Measurements from ENCODE around the gene CRABP1. TPM values are rescaled to one million over a fixed set of nuclear protein-coding genes. Genes with fewer than 3 reads are reported as not detected.

The CRABP1 gene
- total RNA-seq, 1 experiment from 2014 or later: 444 TPM

DNA sequence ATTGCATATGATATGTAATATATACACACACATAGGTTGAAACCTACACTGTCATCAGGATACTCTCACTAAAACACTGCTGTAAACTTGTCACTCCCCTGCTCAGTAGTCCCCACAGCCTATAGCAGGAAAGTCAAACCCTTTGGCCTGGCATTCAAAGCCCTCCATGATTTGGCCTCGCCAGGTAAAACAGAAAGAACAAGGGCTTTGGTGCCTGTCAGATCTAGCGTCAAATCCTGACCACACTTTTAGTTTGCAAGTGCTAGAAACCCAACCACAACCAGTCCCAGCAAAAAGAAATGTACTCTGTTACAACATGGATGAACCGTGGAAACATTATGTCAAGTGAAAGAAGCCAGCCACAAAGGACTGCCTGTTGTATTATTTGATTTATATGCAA lies 11.4 kb downstream of the CRABP1 start:
- ATAC-seq (no peak), DNase-seq (ENCODE audit: low spot score) (no peak)
- peaks cover 15% of the 10 kb centered on the region for H3K4me1 Mint-ChIP-seq
- peaks cover 28% of the 10 kb centered on the region for H3K36me3 Mint-ChIP-seq
- no peak overlapping the region for H3K27ac Mint-ChIP-seq
- H3K4me3 Mint-ChIP-seq: no peak overlapping the region
- POLR2A ChIA-PET: no interaction called here
- CTCF ChIA-PET: no interaction called here
- TF ChIP-seq, protein P1, sequence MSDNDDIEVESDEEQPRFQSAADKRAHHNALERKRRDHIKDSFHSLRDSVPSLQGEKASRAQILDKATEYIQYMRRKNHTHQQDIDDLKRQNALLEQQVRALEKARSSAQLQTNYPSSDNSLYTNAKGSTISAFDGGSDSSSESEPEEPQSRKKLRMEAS (CRISPR knock-in tag; IDR thresholded peaks at IDR 0.05): no peak
- no peak for TF ChIP-seq RELA (CRISPR knock-in tag; IDR thresholded peaks at IDR 0.05; ENCODE audit: borderline replicate concordance)
- TF ChIP-seq TEAD4 (CRISPR knock-in tag; IDR thresholded peaks at IDR 0.05): no peak
- no peak for TF ChIP-seq ZNF138 (CRISPR knock-in tag; conservative IDR thresholded peaks at IDR 0.05)
- TF ChIP-seq, protein P2, sequence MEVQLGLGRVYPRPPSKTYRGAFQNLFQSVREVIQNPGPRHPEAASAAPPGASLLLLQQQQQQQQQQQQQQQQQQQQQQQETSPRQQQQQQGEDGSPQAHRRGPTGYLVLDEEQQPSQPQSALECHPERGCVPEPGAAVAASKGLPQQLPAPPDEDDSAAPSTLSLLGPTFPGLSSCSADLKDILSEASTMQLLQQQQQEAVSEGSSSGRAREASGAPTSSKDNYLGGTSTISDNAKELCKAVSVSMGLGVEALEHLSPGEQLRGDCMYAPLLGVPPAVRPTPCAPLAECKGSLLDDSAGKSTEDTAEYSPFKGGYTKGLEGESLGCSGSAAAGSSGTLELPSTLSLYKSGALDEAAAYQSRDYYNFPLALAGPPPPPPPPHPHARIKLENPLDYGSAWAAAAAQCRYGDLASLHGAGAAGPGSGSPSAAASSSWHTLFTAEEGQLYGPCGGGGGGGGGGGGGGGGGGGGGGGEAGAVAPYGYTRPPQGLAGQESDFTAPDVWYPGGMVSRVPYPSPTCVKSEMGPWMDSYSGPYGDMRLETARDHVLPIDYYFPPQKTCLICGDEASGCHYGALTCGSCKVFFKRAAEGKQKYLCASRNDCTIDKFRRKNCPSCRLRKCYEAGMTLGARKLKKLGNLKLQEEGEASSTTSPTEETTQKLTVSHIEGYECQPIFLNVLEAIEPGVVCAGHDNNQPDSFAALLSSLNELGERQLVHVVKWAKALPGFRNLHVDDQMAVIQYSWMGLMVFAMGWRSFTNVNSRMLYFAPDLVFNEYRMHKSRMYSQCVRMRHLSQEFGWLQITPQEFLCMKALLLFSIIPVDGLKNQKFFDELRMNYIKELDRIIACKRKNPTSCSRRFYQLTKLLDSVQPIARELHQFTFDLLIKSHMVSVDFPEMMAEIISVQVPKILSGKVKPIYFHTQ (CRISPR knock-in tag; IDR thresholded peaks at IDR 0.05): no peak
- TF ChIP-seq TP53 (CRISPR knock-in tag; IDR thresholded peaks at IDR 0.05): no peak
- TF ChIP-seq NR2C2 (CRISPR knock-in tag; IDR thresholded peaks at IDR 0.05): no peak
- H3K27me3 Mint-ChIP-seq (ENCODE audit: low read depth): no peaks in the 10 kb centered on the region
- H3K9me3 Mint-ChIP-seq: no peaks in the 10 kb centered on the region

DNA sequence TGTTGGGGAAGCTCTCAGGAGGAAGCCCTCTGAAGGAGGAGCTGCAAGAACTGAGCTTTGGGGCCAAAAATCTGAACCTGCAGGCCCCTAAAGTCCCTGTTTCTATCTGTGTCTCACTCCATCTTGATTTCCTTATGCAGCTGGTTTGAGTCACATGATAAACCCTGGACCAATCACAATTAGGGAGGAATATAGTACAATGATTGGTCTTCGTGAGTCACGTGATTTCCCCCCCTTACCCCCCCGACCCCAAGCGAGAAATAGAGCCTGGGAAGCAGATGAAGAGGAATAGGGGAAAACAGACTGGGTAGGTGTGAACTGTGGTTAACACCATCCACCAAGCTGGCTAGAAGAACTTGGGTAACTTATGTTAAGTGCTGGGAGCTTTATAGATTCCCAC lies 12.9 kb downstream of the CRABP1 start:
- POLR2A ChIA-PET: interaction anchor here (0.5 to 0.6 kb wide), 2 partner anchors 11 to 48 kb away, joined by 3 to 5 read pairs; no protein-coding TSS in a partner anchor
- H3K27me3 Mint-ChIP-seq (ENCODE audit: low read depth): no peaks in the 10 kb centered on the region
- TF ChIP-seq FOXJ3 (CRISPR knock-in tag; IDR thresholded peaks at IDR 0.05; ENCODE audit: borderline replicate concordance) (no peak), NFYB (CRISPR knock-in tag; conservative IDR thresholded peaks at IDR 0.05; ENCODE audit: low read depth) (peak; percentile 51; the same call in 1 of the 2 replicates), KAT7 (CRISPR knock-in tag; IDR thresholded peaks at IDR 0.05; ENCODE audit: borderline replicate concordance) (no peak)
- TF ChIP-seq, protein P3, sequence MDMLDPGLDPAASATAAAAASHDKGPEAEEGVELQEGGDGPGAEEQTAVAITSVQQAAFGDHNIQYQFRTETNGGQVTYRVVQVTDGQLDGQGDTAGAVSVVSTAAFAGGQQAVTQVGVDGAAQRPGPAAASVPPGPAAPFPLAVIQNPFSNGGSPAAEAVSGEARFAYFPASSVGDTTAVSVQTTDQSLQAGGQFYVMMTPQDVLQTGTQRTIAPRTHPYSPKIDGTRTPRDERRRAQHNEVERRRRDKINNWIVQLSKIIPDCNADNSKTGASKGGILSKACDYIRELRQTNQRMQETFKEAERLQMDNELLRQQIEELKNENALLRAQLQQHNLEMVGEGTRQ (CRISPR knock-in tag; IDR thresholded peaks at IDR 0.05): peak; percentile 87
- TF ChIP-seq, protein P4, sequence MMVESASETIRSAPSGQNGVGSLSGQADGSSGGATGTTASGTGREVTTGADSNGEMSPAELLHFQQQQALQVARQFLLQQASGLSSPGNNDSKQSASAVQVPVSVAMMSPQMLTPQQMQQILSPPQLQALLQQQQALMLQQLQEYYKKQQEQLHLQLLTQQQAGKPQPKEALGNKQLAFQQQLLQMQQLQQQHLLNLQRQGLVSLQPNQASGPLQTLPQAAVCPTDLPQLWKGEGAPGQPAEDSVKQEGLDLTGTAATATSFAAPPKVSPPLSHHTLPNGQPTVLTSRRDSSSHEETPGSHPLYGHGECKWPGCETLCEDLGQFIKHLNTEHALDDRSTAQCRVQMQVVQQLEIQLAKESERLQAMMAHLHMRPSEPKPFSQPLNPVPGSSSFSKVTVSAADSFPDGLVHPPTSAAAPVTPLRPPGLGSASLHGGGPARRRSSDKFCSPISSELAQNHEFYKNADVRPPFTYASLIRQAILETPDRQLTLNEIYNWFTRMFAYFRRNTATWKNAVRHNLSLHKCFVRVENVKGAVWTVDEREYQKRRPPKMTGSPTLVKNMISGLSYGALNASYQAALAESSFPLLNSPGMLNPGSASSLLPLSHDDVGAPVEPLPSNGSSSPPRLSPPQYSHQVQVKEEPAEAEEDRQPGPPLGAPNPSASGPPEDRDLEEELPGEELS (CRISPR knock-in tag; IDR thresholded peaks at IDR 0.05): no peak
- TF ChIP-seq, protein P5, sequence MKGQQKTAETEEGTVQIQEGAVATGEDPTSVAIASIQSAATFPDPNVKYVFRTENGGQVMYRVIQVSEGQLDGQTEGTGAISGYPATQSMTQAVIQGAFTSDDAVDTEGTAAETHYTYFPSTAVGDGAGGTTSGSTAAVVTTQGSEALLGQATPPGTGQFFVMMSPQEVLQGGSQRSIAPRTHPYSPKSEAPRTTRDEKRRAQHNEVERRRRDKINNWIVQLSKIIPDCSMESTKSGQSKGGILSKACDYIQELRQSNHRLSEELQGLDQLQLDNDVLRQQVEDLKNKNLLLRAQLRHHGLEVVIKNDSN (CRISPR knock-in tag; IDR thresholded peaks at IDR 0.05): peak; percentile 81
- H3K4me3 Mint-ChIP-seq: no peak overlapping the region
- H3K4me1 Mint-ChIP-seq: peaks cover 13% of the 10 kb centered on the region
- no peak; the same call in 1 of the 2 replicates for ATAC-seq
- no peak for DNase-seq (ENCODE audit: low spot score)
- H3K36me3 Mint-ChIP-seq: peaks cover 13% of the 10 kb centered on the region
- no peak overlapping the region for H3K27ac Mint-ChIP-seq
- CTCF ChIA-PET: interaction anchor here (0.6 to 1.2 kb wide), 2 partner anchors 35 to 51 kb away, joined by 3 to 4 read pairs; no protein-coding TSS in a partner anchor
- no peaks in the 10 kb centered on the region for H3K9me3 Mint-ChIP-seq

DNA sequence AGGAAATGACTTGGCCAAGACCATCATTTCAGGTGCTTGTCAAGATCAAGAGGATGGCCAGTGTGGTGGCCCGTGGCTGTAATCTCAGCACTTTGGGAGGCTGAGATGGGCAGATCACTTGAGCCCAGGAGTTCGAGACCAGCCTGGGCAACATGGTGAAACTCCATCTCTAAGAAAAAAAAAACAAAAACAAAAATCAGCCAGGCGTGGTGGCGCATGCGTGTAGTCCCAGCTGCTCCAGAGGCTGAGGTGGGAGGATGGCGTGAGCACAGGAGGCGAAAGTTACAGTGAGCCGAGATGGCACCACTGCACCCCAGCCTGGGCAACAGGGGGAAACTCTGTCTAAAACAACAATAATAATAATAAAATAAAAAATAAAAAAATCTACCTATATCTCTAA lies 15.0 kb downstream of the CRABP1 start:
- Mint-ChIP-seq H3K4me1 (peaks cover 19% of the 10 kb centered on the region), H3K4me3 (no peak overlapping the region), H3K36me3 (no peaks in the 10 kb centered on the region), H3K27me3 (ENCODE audit: low read depth) (no peaks in the 10 kb centered on the region), H3K9me3 (no peaks in the 10 kb centered on the region), H3K27ac (no peak overlapping the region)
- POLR2A ChIA-PET: no interaction called here
- CTCF ChIA-PET: interaction anchor here (0.7 kb wide), 1 partner anchor 34 kb away, joined by 3 read pairs; no protein-coding TSS in a partner anchor
- ATAC-seq (no peak), DNase-seq (ENCODE audit: low spot score) (no peak)
- TF ChIP-seq ZNF416 (CRISPR knock-in tag; IDR thresholded peaks at IDR 0.05) (no peak), ZNF232 (CRISPR knock-in tag; IDR thresholded peaks at IDR 0.05) (no peak), PRRX2 (CRISPR knock-in tag; IDR thresholded peaks at IDR 0.05) (no peak), HMGA2 (CRISPR knock-in tag; IDR thresholded peaks at IDR 0.05) (no peak), NR2C2 (CRISPR knock-in tag; IDR thresholded peaks at IDR 0.05) (no peak), JUN (CRISPR knock-in tag; IDR thresholded peaks at IDR 0.05) (no peak), RELA (CRISPR knock-in tag; IDR thresholded peaks at IDR 0.05; ENCODE audit: borderline replicate concordance) (no peak), TEAD4 (CRISPR knock-in tag; IDR thresholded peaks at IDR 0.05) (no peak), MXD4 (CRISPR knock-in tag; IDR thresholded peaks at IDR 0.05; ENCODE audit: borderline replicate concordance) (no peak)
- TF ChIP-seq, protein P6, sequence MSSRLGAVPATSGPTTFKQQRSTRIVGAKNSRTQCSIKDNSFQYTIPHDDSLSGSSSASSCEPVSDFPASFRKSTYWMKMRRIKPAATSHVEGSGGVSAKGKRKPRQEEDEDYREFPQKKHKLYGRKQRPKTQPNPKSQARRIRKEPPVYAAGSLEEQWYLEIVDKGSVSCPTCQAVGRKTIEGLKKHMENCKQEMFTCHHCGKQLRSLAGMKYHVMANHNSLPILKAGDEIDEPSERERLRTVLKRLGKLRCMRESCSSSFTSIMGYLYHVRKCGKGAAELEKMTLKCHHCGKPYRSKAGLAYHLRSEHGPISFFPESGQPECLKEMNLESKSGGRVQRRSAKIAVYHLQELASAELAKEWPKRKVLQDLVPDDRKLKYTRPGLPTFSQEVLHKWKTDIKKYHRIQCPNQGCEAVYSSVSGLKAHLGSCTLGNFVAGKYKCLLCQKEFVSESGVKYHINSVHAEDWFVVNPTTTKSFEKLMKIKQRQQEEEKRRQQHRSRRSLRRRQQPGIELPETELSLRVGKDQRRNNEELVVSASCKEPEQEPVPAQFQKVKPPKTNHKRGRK (CRISPR knock-in tag; IDR thresholded peaks at IDR 0.05; ENCODE audit: borderline replicate concordance): no peak
- TF ChIP-seq, protein P7, sequence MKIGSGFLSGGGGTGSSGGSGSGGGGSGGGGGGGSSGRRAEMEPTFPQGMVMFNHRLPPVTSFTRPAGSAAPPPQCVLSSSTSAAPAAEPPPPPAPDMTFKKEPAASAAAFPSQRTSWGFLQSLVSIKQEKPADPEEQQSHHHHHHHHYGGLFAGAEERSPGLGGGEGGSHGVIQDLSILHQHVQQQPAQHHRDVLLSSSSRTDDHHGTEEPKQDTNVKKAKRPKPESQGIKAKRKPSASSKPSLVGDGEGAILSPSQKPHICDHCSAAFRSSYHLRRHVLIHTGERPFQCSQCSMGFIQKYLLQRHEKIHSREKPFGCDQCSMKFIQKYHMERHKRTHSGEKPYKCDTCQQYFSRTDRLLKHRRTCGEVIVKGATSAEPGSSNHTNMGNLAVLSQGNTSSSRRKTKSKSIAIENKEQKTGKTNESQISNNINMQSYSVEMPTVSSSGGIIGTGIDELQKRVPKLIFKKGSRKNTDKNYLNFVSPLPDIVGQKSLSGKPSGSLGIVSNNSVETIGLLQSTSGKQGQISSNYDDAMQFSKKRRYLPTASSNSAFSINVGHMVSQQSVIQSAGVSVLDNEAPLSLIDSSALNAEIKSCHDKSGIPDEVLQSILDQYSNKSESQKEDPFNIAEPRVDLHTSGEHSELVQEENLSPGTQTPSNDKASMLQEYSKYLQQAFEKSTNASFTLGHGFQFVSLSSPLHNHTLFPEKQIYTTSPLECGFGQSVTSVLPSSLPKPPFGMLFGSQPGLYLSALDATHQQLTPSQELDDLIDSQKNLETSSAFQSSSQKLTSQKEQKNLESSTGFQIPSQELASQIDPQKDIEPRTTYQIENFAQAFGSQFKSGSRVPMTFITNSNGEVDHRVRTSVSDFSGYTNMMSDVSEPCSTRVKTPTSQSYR (CRISPR knock-in tag; IDR thresholded peaks at IDR 0.05): no peak
